ENCODE measurements around the gene SLC12A8.

- no peak for TF ChIP-seq USF2 (IDR thresholded peaks at IDR 0.05; ENCODE audit: borderline replicate concordance, low read depth, low read length)
- no peak for TF ChIP-seq CHD4 (IDR thresholded peaks at IDR 0.05)
- TF ChIP-seq CTCF (IDR thresholded peaks at IDR 0.05 in 2 of 3, conservative IDR thresholded peaks at IDR 0.05 in 1 of 3; ENCODE audit: control insufficient read depth in 2 of 3, extremely low read depth in 1 of 3, insufficient read depth in 1 of 3, low read depth in 3 of 3, low read length in 3 of 3), result no peak
- no peak for TF ChIP-seq PML (IDR thresholded peaks at IDR 0.05; ENCODE audit: low read length)
- no peak for TF ChIP-seq JUND (IDR thresholded peaks at IDR 0.05; ENCODE audit: low read depth, low read length)
- no peak for TF ChIP-seq MAX (IDR thresholded peaks at IDR 0.05; ENCODE audit: low read depth, low read length)
- no peak for TF ChIP-seq KDM1A (IDR thresholded peaks at IDR 0.05; ENCODE audit: borderline replicate concordance)
- TF ChIP-seq JUNB (IDR thresholded peaks at IDR 0.05), result no peak
These were observed 136.8 kb downstream of the SLC12A8 start for GRCh38 chr3:125075738-125076137.
